HG03135 (cell line): ENCODE results near the gene ZNF611.
"Not testable (repeated sequence)": the region's sequence is repeated elsewhere in the genome, so short reads cannot be mapped to it uniquely, and the experiment has no call there.

ENCODE experiments used
- ATAC-seq: cut with Tn5 transposase; IDR thresholded peaks from one replicate; pipeline ENCODE4 v1.9.1; 2021; ENCODE audit warnings: mild to moderate bottlenecking, moderate library complexity; ENCODE audit not compliant: unreplicated experiment

ZNF611 gene

GRCh38 chr19:52720541-52720940, 14.3 kb downstream of the ZNF611 start:
- ATAC-seq: not testable (repeated sequence)

- no peak for ATAC-seq
Observed at GRCh38 chr19:52716522-52716921, 18.3 kb downstream of the ZNF611 start.

DNA sequence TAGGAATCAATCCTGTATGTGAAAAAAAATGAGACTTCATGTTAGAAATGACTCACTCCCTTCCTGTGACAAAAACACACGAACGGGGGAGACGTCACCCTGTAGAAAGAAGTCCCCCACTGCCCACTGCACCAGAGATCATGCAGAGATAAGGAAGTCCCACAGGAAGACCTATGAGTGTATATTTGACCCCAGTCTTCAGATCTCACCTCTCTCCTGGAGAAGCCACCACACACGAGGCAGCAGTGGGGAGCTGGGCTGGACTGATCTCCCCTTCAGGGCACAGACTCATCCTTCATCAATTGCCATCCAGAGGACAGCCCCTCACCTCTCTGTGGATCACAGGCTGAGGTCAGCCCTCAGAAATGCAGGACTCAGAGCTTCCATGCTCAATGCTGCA, 18.9 kb downstream of the ZNF611 start:
- ATAC-seq: not testable (repeated sequence)

DNA sequence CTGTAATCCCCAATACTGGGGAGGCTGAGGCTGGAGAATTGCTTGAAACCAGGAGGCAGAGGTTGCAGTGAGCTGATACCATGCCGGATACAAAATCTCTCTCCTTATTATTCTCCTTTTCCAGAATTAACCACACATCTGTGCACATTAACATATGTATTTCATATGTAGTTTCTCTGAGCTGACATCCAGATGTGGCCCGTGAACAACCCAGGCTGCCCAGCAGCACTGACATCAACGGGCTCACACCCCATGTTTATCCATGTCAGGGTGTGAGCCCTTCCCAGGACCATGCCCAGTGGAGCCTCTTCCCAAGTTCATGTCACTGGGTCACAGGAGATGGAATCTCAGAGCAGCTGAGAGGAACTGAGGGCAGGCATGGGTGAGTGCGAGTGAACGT, 19.5 kb downstream of the ZNF611 start:
- ATAC-seq: not testable (repeated sequence)

DNA sequence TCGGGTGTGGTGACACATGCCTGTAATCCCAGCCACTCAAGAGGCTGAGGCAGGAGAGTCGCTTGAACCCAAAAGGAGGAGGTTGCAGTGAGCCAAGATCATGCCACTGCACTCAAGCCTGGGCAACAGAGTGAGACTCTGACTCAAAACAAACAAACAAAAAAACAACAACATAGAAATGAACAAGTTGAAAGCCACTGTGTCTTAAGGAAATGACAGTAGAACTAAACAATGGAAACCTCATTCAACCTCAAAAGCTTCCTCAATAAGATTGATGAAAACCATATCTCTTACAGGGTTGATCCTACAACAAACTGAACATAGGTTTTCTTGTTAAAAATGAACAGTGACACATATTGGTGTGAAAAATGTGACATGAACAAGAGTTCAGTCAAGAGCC, 21.8 kb downstream of the ZNF611 start:
- not testable (repeated sequence) for ATAC-seq

- not testable (repeated sequence) for ATAC-seq
Observed at GRCh38 chr19:52711661-52712060, 23.2 kb downstream of the ZNF611 start.

DNA sequence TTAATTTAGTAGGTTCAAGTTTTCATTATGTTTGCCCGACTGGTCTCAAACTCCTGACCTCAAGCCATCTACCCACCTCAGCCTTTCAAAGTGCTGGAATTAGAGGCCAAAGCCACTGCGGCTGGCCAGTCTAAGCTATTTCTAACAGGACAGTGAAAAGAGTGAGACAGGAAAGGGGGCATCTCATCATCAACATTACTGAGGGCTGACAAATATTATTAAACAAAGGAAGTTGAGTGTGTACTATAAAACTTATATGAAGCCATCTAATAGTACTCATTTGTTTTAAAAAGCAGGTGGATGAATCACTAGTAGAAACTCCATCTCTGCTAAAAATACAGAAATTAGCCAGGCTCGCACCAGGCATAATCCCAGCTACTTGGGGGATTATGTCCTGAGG, 24.3 kb downstream of the ZNF611 start:
- ATAC-seq: no peak

- ATAC-seq: not testable (repeated sequence)
Observed at GRCh38 chr19:52705615-52706014, 29.2 kb downstream of the ZNF611 start.

DNA sequence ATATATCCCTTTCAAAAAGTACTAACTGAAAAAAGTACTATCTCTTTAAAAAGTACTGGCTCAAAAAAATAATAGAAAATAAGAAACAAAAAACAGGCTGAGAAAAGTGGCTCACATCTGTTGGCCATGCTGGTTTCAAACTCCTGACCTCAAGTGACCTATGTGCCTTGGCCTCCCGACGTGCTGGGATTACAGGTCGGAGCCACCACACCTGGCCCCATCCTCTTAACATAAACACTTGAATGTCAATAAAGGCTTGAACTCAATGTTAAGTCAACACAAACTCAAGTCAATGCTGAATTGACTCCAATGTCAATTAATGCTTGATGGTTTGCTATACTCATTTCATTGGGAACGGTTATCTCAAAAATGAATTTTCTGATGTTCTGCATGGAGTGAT, 30.9 kb downstream of the ZNF611 start:
- ATAC-seq: no peak

DNA sequence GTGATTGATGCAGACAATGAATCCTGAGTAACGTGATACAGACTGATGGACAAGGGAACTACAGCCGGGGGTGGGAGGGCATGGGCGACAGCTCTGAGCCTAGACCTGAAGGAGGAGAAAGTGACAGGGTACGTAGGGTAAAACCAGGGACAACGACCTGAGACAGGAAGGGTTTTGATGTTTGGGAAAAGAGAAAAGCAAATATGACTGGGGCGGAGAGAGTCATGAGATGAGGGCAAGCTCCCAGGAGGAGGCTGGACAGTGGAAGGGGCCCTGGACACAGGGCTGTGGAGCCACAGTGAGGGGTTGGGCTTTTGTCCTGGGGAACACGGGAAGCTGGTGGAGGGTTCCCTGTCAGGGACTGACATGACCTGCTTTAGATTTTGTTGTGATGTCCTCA, 34.2 kb downstream of the ZNF611 start:
- no peak for ATAC-seq

DNA sequence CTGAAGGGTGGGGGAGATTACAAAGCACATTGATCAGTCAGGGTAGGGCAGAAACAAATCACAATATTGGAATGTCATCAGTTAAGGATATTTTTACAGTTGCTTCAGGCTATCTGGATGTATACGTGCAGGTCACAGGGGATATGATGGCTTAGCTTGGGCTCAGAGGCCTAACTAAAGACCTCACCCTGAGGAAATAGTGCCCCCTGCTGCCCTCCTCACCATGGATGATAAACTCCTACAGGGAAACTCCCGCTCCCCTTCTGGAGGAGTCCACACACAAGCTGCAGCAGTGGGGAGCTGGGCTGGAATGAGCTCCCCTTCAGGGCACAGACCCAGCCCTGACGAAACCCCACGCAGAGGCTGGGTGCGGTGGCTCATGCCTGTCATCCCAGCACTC, 35.3 kb downstream of the ZNF611 start:
- not testable (repeated sequence) for ATAC-seq

- ATAC-seq: no peak
Observed at GRCh38 chr19:52695996-52696395, 38.8 kb downstream of the ZNF611 start.

GRCh38 chr19:52694921-52695320, 39.9 kb downstream of the ZNF611 start:
- no peak for ATAC-seq

DNA sequence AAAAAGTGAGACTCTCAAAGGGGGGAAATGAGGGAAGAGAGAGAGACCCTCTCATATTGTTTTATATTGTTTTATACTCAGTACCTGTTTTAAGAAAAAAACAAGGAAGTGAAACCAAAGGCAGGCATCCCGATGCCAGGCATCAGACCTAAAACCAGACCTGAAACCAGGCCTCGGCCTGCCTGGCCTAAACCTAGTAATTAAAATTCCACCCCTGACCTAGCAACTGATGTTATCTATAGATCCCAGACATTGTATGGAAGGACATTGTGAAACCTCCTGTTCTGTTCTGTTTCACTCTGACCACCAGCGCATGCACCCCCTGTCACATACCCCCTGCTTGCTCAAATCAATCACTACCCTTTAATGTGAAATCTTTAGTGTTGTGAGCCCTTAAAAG, 40.6 kb downstream of the ZNF611 start:
- not testable (repeated sequence) for ATAC-seq

DNA sequence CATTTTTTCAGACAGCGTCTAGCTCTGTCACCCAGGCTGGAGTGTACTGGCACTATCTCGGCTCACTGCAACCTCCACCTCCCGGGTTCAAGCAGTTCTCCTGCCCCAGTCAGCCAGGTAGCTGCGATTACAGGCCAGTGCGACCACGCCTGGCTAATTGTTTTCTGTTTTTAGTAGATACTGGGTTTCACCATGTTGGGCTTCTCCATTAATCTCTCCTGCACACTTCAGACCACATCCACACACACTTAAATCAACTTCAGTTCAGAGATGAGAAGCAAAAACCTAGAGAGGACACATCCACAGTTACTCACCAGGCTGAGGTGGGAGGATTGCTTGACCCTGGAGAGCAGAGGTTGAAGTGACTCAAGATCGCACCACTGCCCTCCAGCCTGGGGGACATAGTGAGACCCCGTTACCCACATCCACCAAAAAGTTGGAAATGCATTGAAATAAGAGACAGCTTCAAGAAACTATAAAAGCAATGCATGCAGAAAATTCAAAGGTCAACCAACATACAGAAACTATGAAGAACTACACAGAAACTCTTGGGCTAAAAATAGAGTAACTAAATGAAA, 42.3 kb downstream of the ZNF611 start:
- no peak for ATAC-seq

DNA sequence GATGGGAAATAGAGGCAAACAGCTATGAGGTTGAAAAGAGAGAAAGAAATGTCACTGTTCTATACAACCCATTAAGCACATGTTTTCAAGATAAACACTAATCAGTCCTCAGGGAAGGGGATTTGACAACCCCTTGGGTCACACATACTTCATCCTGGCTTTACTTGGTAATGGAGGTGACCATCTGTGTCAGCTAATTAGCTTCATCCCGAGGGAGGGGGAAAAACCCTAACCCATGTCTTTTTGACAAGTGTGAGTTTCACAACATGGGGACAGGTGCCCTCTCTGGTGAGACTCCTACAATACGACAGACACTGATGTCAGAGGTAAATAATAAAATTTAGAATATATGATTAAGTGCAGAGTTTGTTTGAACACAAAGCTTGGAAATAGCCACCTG, 43.1 kb downstream of the ZNF611 start:
- ATAC-seq: no peak

DNA sequence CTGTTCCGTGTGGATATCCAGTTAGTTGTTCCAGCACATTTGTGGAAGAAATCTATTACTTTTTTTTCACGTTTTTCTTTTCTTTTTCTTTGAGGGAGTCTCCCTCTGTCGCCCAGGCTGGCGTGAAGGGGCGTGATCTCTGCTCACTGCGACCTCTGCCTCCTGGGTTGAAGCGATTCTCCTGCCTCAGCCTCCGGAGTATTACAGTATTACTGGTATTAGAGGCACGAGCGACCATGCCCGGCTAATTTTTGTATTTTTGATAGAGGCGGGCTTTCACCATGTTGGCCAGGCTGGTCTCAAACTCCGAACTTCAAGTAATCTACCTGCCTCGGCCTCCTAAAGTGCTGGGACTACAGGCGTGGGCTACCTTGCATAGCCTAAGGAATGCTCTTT, 43.6 kb downstream of the ZNF611 start:
- no peak for ATAC-seq

DNA sequence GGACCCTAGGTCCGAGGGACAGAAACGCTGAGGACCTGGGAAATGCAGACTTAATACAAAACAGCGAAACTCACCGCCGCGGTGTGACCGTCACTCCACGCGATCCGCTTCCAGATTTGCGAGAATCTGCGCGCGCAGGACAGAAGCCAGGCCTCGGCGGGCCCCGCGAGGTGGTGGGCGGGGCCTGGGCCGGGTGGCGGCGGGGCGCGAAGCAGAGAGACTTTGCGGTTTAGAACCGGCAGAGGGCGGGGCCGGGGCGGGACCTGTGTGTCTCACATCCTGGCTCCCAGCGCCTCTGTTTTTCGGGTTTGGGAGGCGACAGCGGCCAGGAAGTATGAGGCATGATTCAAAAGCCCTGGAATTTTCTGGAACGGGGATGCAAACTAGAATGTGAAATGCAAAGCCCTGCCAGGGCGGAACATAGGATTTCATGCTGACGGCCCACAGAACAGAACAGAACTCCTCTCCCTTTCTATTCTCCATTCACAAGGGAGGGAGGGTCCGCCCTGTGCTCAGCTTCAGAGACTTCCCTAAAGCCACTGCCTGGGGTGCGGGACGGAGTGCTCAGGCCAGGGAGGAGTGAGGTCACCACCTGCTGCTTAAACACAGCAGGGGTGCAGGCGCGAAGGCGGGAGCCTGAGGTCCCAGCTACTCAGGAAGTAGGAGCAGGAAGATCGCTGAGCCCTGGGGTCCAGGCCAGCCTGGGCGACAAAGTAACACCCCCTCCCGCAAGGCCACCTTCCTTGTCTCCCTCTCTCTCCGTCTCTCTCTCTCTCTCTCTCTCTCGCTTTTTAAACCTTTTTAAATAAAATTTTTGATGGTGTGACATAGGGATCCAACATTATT, 44.3 kb downstream of the ZNF611 start:
- peak; percentile 82 for ATAC-seq

DNA sequence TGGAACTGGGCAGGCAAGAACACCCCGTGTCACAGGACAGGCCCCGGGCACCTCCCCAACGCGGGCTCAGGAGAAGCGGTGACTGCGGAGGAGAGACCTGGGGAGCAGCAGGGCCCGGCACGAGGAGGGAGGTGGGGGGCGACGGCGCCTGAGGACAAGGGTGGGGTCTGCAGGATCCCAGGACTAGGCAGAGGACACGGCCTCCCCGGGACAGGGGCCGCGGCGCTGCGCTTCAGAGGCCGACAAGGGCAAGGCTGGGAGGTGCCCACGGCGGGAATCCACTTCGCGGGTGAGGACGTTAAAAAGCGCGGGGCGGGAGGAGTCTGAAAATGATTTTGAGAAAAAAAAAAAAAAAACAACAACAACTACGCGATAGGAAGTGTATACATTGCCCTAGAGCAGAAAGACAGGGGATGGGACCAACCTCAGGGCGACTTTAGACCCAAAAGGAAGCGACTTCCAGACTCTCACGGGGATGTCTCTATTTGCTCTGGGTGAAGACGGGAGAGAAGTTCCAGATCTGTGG, 44.9 kb downstream of the ZNF611 start:
- peak; percentile 40 for ATAC-seq

DNA sequence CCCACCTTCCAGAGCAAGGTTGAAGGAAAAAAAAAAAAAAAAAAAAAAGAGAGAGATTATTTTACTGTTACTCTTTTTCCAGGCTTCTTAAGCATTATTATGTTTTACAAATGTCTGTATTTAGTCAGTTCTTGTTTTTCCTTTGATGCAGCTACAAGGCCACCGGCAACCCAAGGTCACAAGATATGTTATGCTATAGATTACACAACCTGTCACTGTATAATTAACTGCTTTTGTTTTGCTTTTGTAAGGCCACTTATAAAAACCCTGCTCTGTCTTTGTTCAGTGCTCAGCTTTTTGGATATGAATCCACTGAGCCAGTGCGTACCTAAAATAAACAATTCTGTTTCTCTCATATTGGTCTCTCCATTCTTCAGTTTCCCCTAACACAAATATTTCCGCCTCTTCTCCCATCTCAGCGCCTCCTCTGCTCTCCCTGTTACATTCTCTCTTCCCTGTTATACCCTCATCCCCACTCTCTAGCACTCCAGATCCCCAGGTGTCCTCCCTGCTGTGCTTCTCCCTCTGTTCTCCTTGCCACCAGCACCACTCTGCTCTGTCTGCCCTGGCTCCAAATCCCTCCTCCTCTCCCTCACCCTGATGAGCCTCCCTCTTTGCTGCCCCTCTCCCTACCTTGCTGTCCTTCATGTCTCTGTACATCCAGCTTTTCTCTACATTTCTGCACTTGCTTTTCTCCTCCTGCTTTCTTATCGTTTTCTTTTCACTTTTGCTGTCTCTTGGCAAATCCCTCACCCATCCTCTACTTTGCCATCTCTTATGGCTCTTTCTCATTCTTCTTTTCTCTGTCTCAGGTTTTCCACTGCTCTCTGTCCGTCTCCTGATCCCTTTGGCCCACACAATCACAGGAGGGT, 45.7 kb downstream of the ZNF611 start:
- ATAC-seq: not testable (repeated sequence)

DNA sequence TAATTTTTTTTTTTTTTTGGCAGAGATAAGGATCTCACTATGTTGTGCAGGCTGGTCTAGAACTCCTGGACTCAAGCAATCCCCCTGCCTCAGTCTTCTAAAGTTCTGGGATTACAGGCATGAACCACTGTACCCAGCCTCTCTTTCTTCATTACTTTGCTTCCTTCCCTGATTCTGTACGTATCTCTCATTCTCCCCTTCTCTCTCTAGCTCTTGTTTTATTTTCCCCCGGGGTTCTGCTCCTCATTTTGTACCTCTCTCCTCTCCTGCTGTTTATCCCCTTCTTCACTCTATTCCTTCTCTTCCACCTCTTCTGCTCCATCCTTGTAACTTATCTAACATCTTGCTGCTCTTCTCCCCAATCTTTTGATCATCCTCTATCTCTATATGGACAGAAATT, 46.5 kb downstream of the ZNF611 start:
- ATAC-seq: no peak
